ENCODE results near the gene PPP1R9B.

PPP1R9B gene

DNA sequence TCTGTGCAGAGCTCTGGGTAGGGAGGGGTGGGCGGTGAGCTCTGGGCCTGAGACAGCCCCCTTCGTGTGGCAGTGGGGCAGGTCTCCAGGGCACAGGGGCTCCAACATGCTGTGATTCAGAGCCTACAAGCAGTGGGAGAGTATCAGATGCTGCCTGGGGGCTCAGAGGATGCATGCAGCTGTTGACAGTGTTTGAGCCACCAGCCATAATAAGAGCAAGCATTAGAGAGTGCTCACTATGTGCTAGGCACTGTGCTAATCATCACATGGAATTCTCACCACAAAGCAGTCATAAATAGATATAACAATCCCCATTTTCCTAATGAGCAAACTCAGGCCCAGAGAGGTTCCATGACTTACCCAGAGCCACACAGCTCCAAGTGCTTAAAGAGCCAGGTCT, 47.2 kb downstream of the PPP1R9B start:
- DNase-seq: no peak

DNA sequence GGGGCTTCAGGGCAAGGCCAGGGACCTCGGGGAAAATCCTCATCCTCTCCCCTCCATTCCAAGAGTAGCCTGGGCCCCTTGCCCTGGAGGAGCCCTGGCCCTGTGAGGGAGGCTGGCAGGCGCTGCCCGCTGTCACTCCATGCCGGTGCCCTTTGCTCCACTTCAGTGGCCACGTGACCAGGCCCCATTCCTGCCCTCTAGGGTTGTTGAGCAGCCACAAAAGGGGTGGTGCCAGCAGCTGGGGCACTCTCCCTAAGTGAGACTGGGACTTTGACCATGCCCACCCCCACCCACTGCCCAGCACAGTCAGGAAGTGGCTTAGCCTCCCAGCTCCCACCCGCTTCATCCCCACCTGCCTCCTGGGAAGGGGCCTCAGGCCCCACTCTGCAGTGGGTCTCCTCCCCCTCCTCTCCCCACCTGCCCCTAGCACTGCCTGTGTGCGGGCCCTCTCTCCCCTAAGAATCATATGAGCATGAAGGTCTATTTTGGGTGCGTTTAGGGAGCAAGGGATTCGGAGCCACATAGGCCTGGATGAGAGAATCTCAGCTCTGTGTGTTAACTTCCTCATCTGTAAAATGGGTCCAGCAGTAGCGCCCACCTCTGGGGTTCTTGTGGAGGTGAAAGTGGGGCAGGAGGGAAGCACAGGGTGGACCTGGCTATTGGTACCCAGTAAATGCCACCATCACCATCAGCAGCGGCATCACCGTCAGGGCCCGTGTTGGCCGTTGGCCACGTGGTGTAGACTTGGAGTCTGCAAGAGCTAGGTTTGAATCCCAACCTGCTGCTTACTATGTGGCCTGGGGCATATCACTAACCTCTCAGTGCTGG, 48.1 kb downstream of the PPP1R9B start:
- no peak for DNase-seq

DNA sequence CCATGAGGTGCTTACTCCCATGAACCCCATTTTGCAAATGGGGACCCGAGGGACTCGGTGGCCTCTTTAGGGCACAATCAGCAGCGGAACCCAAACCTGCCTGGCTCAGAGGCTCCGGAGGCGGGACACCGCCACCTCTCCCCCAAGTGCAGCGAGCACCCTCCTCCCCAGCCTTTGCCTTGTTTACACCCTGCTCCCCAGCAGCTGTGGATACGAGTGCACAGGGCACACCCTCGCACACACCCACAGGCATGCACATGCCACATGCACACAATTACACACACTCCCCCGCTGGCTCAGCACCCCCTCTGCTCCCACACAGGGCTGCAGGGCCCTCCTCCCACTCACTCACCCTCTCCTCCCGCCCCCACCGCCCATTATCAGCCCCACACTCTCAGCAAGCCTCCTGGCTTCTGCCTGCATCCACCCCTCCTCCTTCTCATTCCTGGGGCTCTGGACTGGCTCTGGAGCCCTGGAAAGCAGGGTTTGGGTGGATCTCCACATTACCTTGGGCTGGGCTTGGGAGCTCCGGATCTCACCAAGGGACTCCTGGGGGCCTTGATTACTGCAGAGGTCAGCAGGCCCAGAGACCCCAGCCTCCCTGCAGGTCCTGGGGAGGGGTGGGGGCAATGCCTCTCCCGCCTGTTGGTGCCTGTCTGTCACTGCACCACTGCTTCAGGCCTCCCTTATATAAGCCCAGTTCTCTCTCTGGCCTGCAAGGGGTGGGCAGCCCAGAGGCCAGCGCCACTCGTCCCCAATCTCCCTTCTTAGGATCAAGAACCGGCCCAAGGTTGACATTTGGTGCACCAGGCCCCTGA, 48.9 kb downstream of the PPP1R9B start:
- DNase-seq: no peak

DNA sequence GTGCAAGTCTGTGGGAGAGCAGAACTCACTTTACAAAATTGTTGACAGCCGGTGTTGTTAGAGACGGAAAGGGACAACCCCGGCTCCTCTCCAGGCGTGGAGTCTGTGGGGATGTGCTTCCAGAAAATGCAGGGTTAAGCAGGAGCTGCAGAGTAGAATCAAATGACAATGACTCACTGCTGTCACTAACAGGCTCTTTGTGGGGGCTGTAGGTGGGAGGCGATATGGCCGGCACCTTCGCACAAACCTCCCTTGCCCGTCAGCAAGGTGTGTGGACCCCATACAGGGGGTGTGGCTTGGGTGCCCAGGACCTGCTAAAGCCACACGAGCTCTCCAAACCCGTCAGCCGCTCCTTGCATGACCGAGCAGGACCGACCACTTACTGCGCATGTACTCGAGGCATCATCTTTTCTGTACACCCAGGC, 49.5 kb downstream of the PPP1R9B start:
- no peak for DNase-seq

DNA sequence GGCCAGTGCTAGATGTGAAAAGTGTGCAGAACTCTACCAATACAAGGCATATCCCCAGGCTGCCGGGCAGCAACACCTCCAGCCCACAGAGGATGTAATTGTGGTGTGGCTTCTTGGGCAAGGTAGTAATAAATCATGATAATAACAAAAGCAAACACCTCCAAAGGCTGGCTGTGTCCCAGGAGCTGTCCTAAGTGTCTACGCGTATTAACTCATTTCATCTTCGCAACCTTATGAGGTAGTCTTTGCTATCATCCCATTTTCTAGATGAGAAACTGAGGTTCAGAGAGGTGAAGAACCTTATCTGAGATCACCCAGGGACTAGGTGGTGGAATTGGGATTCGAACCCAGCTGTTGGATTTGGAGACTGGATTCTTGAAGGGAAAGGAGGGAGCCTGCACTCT, 50.0 kb downstream of the PPP1R9B start:
- no peak for DNase-seq

DNA sequence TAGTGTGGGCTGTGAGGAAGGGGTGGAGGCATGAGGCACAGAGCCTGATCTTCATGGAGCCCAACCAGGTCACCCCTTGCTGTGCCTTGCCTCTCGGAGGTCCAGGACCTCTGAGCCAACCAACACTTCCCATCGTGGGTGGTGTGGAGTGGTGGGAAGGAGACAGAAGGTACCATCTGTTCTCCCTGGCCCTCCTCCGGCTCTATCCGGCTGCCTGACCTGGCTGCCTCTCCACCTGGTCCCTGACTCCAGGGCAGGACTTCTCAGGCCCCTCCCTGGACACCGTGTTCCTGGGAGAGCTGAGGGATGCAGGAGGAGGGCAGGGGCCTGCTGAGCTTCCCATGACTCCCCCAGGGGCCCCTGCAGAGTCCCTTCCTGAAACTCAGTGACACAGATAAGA, 51.5 kb downstream of the PPP1R9B start:
- no peak for DNase-seq

DNA sequence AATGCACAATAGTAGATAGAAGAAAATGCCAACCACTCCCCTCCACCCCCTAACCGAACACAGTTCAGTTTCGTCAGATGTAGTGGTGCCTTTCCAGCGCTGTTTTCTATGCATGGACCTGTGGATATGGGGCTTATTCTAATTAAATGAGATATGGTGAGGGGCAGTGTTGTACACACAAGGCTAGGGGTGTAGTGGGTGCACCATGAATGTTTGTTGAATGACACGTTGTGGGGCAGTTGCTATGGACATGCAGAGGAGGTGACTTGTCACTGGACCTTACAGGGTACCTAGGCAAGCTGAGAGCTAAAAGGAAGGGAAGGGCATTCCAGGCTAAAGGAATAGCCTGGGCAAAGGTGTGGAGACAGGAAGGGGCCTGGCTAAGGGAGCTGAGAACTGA, 51.9 kb downstream of the PPP1R9B start:
- DNase-seq: no peak

DNA sequence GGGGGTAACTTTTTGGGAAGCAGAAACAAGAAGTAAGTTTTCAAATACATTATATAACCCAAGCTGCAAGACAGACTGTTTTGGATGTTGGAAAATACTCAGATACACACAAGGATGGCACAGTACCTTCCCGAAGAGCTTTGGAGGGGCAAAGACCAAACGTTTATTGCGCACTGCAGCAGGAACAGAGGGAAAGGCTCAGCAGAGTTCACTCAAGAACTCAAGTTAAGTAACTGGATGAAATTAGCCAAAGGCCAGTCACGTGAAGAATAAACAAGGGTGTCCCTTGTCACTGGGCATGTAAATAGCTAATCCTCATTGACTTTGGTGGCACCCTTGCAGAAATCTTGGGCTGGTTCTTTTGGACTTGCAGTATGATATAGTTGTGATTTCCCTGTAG, 52.6 kb downstream of the PPP1R9B start:
- DNase-seq: no peak

DNA sequence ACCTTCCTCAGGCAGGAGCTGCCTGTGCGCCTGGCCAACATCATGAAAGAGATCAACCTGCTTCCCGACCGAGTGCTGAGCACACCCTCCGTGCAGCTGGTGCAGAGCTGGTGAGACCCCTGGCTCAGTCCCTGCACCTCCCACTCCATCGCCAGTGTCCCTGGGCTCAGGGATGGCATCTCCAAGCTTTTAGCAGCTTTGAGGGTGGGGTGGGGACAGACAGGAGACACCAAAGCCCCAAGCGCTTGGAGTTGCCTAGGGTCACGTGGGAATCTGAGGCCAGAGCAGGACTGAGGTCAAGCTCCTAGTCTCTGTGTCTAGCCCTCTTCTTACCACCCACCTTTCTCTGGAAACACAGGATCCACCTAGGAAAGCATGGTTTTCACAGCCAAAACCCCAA, 53.0 kb downstream of the PPP1R9B start:
- DNase-seq: no peak

DNA sequence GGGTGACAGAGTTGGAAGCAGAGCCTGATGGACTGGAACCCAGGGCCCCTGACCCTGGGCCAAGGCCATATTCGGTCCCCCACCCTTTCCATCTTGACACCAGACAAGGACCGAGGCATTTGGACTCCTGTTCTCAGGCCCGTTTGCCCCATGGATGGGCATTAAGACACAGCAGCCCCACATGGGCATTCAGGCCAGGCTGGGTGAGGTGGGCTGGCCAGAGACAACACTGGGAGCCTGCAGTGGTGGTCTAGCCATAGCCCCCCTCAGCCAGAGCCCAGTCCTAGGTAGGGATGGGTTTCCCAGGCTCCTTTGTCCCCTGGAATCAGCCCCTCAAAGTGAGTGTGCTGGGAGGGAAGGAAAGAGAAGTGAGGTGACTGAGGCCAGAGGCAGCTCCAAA, 53.7 kb downstream of the PPP1R9B start:
- DNase-seq: no peak

DNA sequence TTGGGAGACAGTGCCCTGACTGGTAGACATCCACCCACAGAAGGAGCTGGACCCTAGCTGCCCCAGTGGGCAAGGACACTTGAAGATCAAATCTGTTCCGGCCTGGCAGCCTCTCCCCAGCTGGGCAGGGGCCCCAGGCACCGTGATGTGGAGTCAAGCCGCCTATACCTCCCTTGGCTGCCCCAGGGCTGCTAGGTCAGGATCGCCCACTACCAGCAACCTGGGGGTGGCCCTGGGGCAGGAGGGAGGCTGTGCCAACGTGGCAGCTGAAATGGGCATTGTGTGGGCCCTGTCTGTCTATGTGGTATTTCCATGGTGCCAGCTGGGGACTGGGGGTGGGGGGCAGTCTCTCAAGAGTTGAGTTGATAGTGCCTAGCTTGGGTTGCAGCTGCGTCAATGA, 54.4 kb downstream of the PPP1R9B start:
- DNase-seq: no peak

DNA sequence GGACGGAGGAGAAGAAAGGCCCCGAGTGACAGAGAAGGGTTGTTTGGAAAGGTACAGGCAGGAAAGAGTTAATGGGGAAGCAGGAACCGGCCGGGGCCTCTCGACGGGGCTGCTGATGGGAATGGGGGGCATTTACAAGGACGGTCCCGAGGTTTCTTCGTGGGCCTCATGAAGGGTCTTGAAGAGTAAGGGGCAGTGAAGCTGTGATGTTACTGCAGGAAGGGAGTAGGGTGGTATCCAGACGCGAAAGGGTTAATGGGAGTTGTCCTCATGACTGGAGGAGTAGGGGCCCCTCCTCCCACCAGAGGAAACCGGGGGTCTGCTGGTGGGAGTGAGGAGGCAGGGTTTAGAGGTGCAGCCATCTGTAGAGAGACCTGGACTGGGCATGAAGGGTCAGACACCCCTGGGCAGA, 54.8 kb downstream of the PPP1R9B start:
- DNase-seq: no peak

DNA sequence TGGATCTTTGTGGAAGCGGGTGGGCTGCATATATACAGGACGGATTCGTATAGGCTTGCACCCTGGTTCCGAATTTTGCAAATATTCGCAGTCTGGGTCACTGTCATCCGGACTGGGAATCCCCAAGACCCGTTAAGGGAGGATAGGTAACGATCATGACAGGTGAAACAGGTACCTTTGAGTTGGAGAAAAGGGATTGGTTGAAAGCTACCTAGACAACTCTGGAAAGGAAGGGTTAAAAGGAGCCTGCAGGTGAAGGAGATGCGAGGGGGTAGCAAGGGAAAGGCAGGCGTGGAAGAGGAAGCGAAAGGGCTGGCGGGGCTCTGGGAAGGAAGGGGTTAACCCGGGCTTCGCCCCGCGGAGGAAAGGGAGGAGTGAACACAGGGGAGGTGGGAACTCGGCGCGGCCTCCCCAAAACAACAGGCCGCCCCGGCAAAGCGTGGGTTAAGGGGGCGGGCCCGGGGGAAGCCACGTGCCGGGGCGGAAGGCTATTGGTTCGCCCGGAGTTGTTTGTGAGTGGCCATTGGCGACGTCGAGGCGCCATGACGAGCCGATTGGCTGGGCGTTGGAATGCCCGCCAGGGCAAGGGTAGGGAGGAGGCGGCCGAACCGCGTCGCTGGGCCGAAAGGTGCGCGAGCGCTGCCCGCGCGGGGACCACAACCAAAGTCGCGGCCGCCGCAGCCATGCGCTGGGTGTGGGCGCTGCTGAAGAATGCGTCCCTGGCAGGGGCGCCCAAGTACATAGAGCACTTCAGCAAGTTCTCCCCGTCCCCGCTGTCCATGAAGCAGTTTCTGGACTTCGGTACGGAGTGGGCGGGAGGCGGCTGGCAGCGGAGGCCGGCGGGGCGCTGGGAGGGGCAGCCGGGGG, 55.5 kb downstream of the PPP1R9B start, which contains the start of gene PDK2:
Gene PDK2 (plus strand): TSS at position 599 of the 867 bp plus-strand sequence. CDS start 85 bp downstream, at position 684.
- DNase-seq: peak; percentile 95

DNA sequence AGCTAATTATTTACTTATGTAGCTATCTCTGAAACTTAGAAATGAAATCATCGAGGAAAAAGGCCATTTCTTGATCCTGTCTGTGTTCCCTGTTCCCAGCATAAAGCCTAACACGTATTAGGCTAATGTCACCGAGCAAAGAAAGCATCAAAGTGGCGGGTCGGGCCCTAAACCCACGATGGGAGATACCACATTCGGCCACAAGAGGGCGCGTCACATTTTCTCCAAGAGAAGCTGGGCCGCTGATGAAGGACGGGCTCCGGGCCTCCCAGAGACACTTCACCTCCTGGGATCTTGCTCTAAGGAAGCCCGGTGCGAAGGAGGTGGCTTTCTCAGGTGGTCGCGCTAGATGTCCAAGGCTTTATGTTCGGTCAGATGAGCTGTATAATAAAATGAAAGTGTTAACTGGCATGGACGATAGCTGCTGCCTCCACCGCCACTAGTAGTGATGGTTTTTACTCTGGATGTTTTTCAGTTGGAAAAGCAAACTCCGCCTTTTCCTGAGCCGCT, 56.2 kb downstream of the PPP1R9B start:
- DNase-seq: peak; percentile 98

DNA sequence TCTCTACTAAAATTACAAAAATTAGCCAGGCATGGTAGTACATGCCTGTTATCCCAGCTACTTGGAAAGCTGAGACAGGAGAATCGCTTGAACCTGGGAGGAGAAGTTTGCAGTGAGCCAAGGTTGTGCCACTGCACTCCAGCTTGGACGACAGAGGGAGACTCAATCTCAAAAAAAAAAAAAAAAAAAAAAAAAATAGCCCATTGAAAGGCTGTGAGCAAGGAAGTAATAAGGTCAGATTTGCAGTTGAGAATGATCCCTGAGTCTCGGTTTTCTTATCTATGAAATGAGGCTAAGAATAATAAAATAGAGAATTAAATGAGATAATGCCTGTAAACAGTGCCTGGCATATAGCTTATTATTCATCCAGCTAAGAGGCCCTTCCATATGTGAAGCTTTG, 56.7 kb downstream of the PPP1R9B start:
- DNase-seq: no peak

DNA sequence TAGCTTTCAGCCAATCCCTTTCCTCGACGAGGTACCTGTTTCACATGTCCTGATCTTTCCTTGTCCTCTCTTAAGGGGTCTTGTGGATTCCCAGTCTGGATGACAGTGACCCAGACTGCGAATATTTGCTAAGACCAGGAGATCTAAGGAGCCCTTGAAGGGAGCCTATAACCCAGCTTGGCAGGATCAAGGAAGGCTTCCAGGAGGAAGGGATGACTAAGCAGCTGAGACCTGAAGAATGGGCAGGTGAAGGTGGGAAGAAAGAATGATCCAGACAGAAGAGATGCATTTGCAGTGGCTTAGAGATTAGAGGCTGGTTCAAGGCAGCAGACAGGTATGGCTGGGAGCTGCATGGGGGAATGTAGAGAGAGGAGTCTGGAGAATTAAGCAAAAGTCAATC, 57.2 kb downstream of the PPP1R9B start:
- no peak for DNase-seq

DNA sequence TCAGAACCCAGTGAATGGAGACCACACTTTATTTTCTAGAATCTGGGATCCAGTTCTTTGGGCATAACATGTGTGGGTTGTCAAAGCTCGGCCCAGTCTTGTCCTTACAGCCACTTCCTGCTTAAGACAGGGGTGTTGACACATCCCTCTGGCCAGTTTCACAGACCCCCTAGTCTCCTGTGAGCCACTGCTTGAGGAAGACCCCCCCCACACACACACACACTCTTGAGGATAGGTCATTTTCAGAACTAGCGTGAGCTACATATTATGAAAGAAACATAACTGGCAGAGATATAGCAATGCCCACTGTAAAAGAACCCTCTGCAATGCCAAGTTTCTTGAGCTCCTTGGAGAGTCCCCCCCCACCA, 58.6 kb downstream of the PPP1R9B start:
- DNase-seq: no peak

DNA sequence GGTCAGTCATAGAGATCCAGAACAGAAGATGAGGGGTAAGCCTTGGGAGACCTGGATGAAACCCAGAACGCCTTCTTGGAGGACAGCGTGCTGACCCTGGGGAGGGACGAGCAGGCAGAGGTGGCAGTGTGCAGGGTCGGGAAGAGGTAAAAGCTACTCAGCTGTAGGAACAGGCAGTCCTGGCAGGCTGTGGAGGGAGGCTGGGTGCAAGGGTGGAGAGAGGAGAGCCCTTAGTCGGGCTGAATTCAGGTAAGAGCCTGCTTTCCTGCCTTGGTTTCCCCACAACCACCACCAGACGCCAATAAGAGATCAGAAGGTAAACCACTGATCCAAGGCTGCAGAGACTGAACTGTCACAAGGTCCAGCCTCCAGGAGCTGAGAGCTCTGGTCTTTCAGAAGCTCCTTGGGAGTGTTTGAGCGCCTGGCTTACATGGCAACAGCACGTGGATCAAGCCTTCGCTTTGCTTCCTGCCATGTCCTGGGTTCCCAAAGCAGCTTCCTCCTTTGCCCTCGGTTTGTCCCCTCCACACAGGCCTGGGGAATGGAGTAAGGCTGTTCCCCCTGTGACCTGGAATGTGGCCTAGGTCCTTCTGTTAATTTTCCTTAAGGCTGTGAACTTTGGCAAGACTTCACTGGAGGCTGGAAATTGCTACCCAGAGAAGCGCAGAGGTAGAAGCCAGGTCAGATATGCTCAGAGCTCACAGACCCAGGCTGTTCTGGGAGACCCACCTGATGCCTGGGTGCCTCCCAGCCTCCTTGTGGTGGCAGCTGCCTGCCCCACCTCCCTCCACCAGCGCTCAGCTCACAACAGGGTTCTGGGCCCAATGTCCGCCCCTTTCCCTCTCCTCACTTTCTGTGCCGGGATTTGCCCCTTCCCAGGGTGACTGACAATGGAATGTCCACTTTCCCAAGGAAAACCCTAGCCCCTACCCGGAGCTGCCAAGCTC, 59.2 kb downstream of the PPP1R9B start:
- no peak for DNase-seq

DNA sequence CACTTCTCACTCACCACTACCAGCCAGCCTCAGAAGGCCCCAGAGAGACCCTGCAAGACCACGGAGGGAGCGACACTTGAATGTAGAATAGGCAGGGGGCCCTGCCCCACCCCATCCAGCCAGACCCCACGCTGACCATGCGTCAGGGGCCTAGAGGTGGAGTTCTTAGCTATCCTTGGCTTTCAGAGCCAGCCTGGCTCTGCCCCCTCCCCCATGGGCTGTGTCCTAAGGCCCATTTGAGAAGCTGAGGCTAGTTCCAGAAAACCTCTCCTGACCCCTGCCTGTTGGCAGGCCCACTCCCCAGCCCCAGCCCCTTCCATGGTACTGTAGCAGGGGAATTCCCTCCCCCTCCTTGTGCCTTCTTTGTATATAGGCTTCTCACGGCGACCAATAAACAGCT, 60.4 kb downstream of the PPP1R9B start:
- DNase-seq: no peak

DNA sequence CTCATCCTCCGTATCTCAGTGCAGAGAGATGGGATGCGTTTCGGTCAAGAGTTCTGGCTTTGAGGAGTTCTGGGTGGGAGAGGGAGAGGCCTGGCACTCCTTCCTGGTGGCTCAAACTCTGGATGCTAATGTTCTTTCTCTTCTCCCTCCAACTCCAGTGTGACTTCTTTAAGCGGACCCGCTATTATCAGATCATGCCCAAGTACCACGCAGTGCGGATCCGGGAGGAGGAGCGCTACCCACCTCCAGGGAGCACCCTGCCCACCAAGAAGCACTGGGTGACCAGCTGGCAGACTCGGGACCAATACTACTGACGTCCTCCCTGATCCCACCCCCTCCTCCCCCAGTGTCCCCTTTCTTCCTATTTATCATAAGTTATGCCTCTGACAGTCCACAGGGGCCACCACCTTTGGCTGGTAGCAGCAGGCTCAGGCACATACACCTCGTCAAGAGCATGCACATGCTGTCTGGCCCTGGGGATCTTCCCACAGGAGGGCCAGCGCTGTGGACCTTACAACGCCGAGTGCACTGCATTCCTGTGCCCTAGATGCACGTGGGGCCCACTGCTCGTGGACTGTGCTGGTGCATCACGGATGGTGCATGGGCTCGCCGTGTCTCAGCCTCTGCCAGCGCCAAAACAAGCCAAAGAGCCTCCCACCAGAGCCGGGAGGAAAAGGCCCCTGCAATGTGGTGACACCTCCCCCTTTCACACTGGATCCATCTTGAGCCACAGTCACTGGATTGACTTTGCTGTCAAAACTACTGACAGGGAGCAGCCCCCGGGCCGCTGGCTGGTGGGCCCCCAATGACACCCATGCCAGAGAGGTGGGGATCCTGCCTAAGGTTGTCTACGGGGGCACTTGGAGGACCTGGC, 61.3 kb downstream of the PPP1R9B start:
- DNase-seq: no peak

DNA sequence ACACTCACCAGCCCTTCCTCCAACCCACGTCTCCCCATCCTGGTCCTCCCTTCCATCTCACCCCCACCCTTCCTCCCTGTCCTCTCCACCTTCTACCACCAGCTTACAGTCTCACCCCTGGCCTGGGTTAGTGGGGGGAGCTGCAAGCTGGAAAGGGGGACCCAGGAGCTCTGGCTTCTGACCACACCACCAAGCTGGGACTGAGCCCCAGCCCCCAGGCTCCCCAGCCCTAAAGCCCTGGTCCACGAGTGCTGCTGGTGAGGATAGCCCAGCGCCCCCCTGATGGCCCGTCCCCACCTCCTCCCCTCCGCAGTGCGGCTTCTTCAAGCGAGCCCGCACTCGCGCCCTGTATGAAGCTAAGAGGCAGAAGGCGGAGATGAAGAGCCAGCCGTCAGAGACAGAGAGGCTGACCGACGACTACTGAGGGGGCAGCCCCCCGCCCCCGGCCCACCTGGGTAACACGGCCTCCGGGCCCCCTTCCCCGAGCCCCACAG, 62.5 kb downstream of the PPP1R9B start:
- no peak for DNase-seq
